MG63 (cell line): ENCODE measurements around the gene PARVB. TPM values are rescaled to one million over a fixed set of nuclear protein-coding genes. Genes with fewer than 3 reads are reported as not detected.
A peak's percentile ranks its signal among the peaks of the same experiment; 100 is the strongest.
"Not testable (repeated sequence)": the region's sequence is repeated elsewhere in the genome, so short reads cannot be mapped to it uniquely, and the experiment has no call there.

Experiments used
- DNase-seq: peaks from one replicate; pipeline ENCODE4 v3.0.0-alpha.2; 2020
- H3K27me3 ChIP-seq: fragments of 250-450 bp; sonication (Bioruptor Pico); 2 replicates; pipeline ENCODE4 v1.5.1; 2020; ENCODE audit warnings: mild to moderate bottlenecking, moderate library complexity
- H3K36me3 ChIP-seq: fragments of 250-450 bp; sonication (Bioruptor Pico); 2 replicates; pipeline ENCODE4 v1.5.1; 2020; ENCODE audit warnings: mild to moderate bottlenecking, moderate library complexity
- H3K4me3 ChIP-seq: fragments of 250-450 bp; sonication (Bioruptor Pico); 2 replicates; pipeline ENCODE4 v1.5.1; 2020; ENCODE audit warnings: mild to moderate bottlenecking, moderate library complexity
- H3K9me3 ChIP-seq: fragments of 250-450 bp; sonication (Bioruptor Pico); 2 replicates; pipeline ENCODE4 v1.5.1; 2020; ENCODE audit warnings: mild to moderate bottlenecking, moderate library complexity
- total RNA-seq: library from RNA; depleted of rRNA; stranded (reverse); fragments of >200 nt; shearing (Covaris generic); gene quantifications from 2 replicates; pipeline ENCODE4 v1.2.3, GENCODE V29; 2014; ENCODE audit warnings: low replicate concordance

Gene PARVB
- total RNA-seq, 1 experiment from 2014 or later = 88.1 TPM

GRCh38 chr22:44016586-44016985 lies 7.5 kb upstream of the PARVB start:
- not testable (repeated sequence) for H3K4me3 ChIP-seq, H3K27me3 ChIP-seq, DNase-seq, H3K9me3 ChIP-seq, H3K36me3 ChIP-seq

GRCh38 chr22:44018594-44018993 lies 5.5 kb upstream of the PARVB start:
- Histone ChIP-seq H3K36me3 (peaks cover 6% of the 10 kb centered on the region), H3K9me3 (no peaks in the 10 kb centered on the region), H3K27me3 (no peaks in the 10 kb centered on the region), H3K4me3 (no peak overlapping the region)
- DNase-seq = no peak

- peaks cover 6% of the 10 kb centered on the region for H3K36me3 ChIP-seq
- no peaks in the 10 kb centered on the region for H3K27me3 ChIP-seq
- H3K4me3 ChIP-seq = no peak overlapping the region
- DNase-seq = no peak
- no peaks in the 10 kb centered on the region for H3K9me3 ChIP-seq
Observed at GRCh38 chr22:44019416-44019815, 4.7 kb upstream of the PARVB start.

- Histone ChIP-seq H3K36me3 (peaks cover 6% of the 10 kb centered on the region), H3K9me3 (no peaks in the 10 kb centered on the region), H3K27me3 (no peaks in the 10 kb centered on the region), H3K4me3 (no peak overlapping the region)
- DNase-seq = no peak
Observed at GRCh38 chr22:44019846-44020245, 4.3 kb upstream of the PARVB start.

- peaks cover 8% of the 10 kb centered on the region for H3K36me3 ChIP-seq
- H3K9me3 ChIP-seq = no peaks in the 10 kb centered on the region
- H3K4me3 ChIP-seq = no peak overlapping the region
- no peaks in the 10 kb centered on the region for H3K27me3 ChIP-seq
- DNase-seq = no peak
Observed at GRCh38 chr22:44020981-44021380, 3.1 kb upstream of the PARVB start.

GRCh38 chr22:44023404-44024287 lies 456 bp upstream of the PARVB start:
- Histone ChIP-seq H3K4me3 (peak overlapping the region; percentile 85), H3K9me3 (no peaks in the 10 kb centered on the region), H3K36me3 (peaks cover 8% of the 10 kb centered on the region), H3K27me3 (no peaks in the 10 kb centered on the region)
- peak; percentile 72 for DNase-seq

GRCh38 chr22:44025171-44026065 lies 1.3 kb downstream of the PARVB start:
- Histone ChIP-seq H3K36me3 (peaks cover 8% of the 10 kb centered on the region), H3K27me3 (no peaks in the 10 kb centered on the region), H3K9me3 (no peaks in the 10 kb centered on the region), H3K4me3 (peak overlapping the region; percentile 85)
- DNase-seq = no peak

GRCh38 chr22:44026066-44026629 lies 2.0 kb downstream of the PARVB start:
- Histone ChIP-seq H3K4me3 (no peak overlapping the region), H3K27me3 (no peaks in the 10 kb centered on the region), H3K9me3 (no peaks in the 10 kb centered on the region), H3K36me3 (peaks cover 4% of the 10 kb centered on the region)
- DNase-seq = no peak

GRCh38 chr22:44026630-44027511 lies 2.8 kb downstream of the PARVB start:
- H3K36me3 ChIP-seq = peaks cover 2% of the 10 kb centered on the region
- H3K27me3 ChIP-seq = no peaks in the 10 kb centered on the region
- H3K4me3 ChIP-seq = no peak overlapping the region
- H3K9me3 ChIP-seq = no peaks in the 10 kb centered on the region
- DNase-seq = no peak

- Histone ChIP-seq H3K4me3 (no peak overlapping the region), H3K36me3 (peaks cover 2% of the 10 kb centered on the region), H3K27me3 (no peaks in the 10 kb centered on the region), H3K9me3 (no peaks in the 10 kb centered on the region)
- no peak for DNase-seq
Observed at GRCh38 chr22:44028091-44028490, 4.0 kb downstream of the PARVB start.

GRCh38 chr22:44029069-44029468 lies 5.0 kb downstream of the PARVB start:
- H3K36me3 ChIP-seq = peaks cover 2% of the 10 kb centered on the region
- no peak for DNase-seq
- H3K4me3 ChIP-seq = no peak overlapping the region
- H3K9me3 ChIP-seq = no peaks in the 10 kb centered on the region
- H3K27me3 ChIP-seq = no peaks in the 10 kb centered on the region

- Histone ChIP-seq H3K27me3 (no peaks in the 10 kb centered on the region), H3K4me3 (no peak overlapping the region)
- no peak for DNase-seq
Observed at GRCh38 chr22:44030051-44030701, 6.1 kb downstream of the PARVB start.

GRCh38 chr22:44030702-44031082 lies 6.6 kb downstream of the PARVB start:
- Histone ChIP-seq H3K36me3 (no peaks in the 10 kb centered on the region; the same call in none of the 2 replicates), H3K27me3 (no peaks in the 10 kb centered on the region), H3K9me3 (no peaks in the 10 kb centered on the region), H3K4me3 (no peak overlapping the region)
- DNase-seq = no peak

More at GRCh38 chr22:44030051-44030701, 6.1 kb downstream of the PARVB start:
- Histone ChIP-seq H3K36me3 (peaks cover 2% of the 10 kb centered on the region), H3K9me3 (no peaks in the 10 kb centered on the region)

GRCh38 chr22:44031158-44031952 lies 7.3 kb downstream of the PARVB start:
- Histone ChIP-seq H3K27me3 (no peaks in the 10 kb centered on the region), H3K9me3 (no peaks in the 10 kb centered on the region), H3K36me3 (no peaks in the 10 kb centered on the region; the same call in none of the 2 replicates), H3K4me3 (no peak overlapping the region)
- DNase-seq = no peak

- H3K4me3 ChIP-seq = no peak overlapping the region
- no peaks in the 10 kb centered on the region for H3K27me3 ChIP-seq
- H3K9me3 ChIP-seq = no peaks in the 10 kb centered on the region
- no peak for DNase-seq
- no peaks in the 10 kb centered on the region; the same call in none of the 2 replicates for H3K36me3 ChIP-seq
Observed at GRCh38 chr22:44032126-44032730, 8.1 kb downstream of the PARVB start.
